Panc1 (cell line): ENCODE measurements around the gene F13A1. TPM values are rescaled to one million over a fixed set of nuclear protein-coding genes. Genes with fewer than 3 reads are reported as not detected.

ENCODE experiments used
- ATAC-seq: fragments of 200-7000 bp; cut with Tn5 transposase; 2 replicates; pipeline ENCODE4 v1.9.1; 2020; ENCODE audit warnings: mild to moderate bottlenecking, moderate library complexity
- BruUV-seq: library from RNA; stranded (reverse); fragments of 400-500 nt; replicated peaks from 2 replicates; lab custom pipeline; 2021; lab: Mats Ljungman, UMichigan
- CTCF ChIA-PET: fragments of 300-600 bp; sonication (Branson Sonifier 250); formaldehyde crosslinking; loops from one replicate; lab custom pipeline; 2022; ENCODE audit warnings: antibody characterized with exemption; lab: Charles Lee
- POLR2A ChIA-PET: fragments of 300-600 bp; sonication (Branson Sonifier 250); formaldehyde crosslinking; loops from one replicate; lab custom pipeline; 2022; ENCODE audit warnings: antibody characterized with exemption; lab: Charles Lee
- DNase-seq: peaks from one replicate; pipeline ENCODE4 v3.0.0-alpha.2; 2010; ENCODE audit warnings: low read depth, low spot score
- H3K27ac ChIP-seq: 2 replicates; pipeline ENCODE4 v1.5.1; 2011; ENCODE audit warnings: mild to moderate bottlenecking, low read length, inconsistent platforms
- H3K27me3 ChIP-seq: fragments of 200-500 bp; sonication (Bioruptor generic); 2 replicates; pipeline ENCODE4 v1.6.0; 2014; ENCODE audit warnings: low read length, inconsistent platforms; ENCODE audit not compliant: control insufficient read depth, insufficient read depth
- H3K36me3 ChIP-seq: fragments of 200-500 bp; sonication (Bioruptor generic); 2 replicates; pipeline ENCODE4 v1.5.1; 2014; ENCODE audit warnings: inconsistent platforms, mild to moderate bottlenecking, low read length, moderate library complexity; ENCODE audit not compliant: control insufficient read depth, insufficient read depth
- H3K4me1 ChIP-seq: 2 replicates; pipeline ENCODE4 v1.5.1; 2011; ENCODE audit warnings: inconsistent platforms, mild to moderate bottlenecking, low read length, moderate library complexity; ENCODE audit not compliant: control insufficient read depth, insufficient read depth
- H3K4me3 ChIP-seq, 2 experiments: 2 replicates each; pipeline ENCODE4 v1.5.1; 2011 to 2012; ENCODE audit warnings: low read depth in 2 of 2, low read length in 2 of 2, mild to moderate bottlenecking in 2 of 2, inconsistent platforms in 1 of 2, moderate library complexity in 1 of 2
- H3K9me3 ChIP-seq: fragments of 200-500 bp; sonication (Bioruptor generic); 2 replicates; pipeline ENCODE4 v1.5.1; 2014; ENCODE audit warnings: low read depth, mild to moderate bottlenecking, inconsistent platforms, low read length, moderate library complexity; ENCODE audit not compliant: control insufficient read depth, insufficient read depth
- CTCF ChIP-seq: fragments of 450-650 bp; IDR thresholded peaks from 2 replicates; pipeline ENCODE4 v1.5.1; 2017; ENCODE audit warnings: mild to moderate bottlenecking
- POLR2AphosphoS5 ChIP-seq: IDR thresholded peaks from 2 replicates; pipeline ENCODE4 v1.6.1; 2012; ENCODE audit warnings: mild to moderate bottlenecking, low read depth, low read length, moderate library complexity
- REST ChIP-seq, 2 experiments: IDR thresholded peaks; 2 replicates each; pipeline ENCODE4 v1.6.1; 2011 to 2012; ENCODE audit warnings: low read depth in 2 of 2, control low read depth in 1 of 2, low read length in 1 of 2, mild to moderate bottlenecking in 1 of 2, moderate library complexity in 1 of 2; ENCODE audit not compliant: insufficient read depth in 1 of 2
- SIN3A ChIP-seq: IDR thresholded peaks from 2 replicates; pipeline ENCODE4 v1.6.1; 2012; ENCODE audit warnings: low read depth, mild to moderate bottlenecking, low read length, moderate library complexity, borderline replicate concordance; ENCODE audit not compliant: insufficient read depth
- TCF7L2 ChIP-seq: IDR thresholded peaks from 2 replicates; pipeline ENCODE4 v1.6.1; 2011; ENCODE audit warnings: mild to moderate bottlenecking, low read depth, low read length, inconsistent platforms
- in situ Hi-C: cut with HindIII; loops from 2 replicates; pipeline ENCODE4 v1.10.0; 2016; ENCODE audit warnings: low sequenced_read_pairs, low pct_unique_long_range_greater_than_20kb
- intact Hi-C: fragments of 100-400 bp; cut with micrococcal nuclease; formaldehyde crosslinking; loops from one replicate; pipeline ENCODE4 v1.10.0; 2022; ENCODE audit not compliant: unreplicated experiment
- total RNA-seq: library from RNA; stranded (reverse); gene quantifications from one replicate; pipeline ENCODE4 v1.2.1, GENCODE V29; 2021; ENCODE audit not compliant: unreplicated experiment

F13A1 gene
- total RNA-seq, 1 experiment from 2014 or later = 0.26 TPM

- no peaks in the 10 kb centered on the region for H3K4me1 ChIP-seq
- no peaks in the 10 kb centered on the region for H3K9me3 ChIP-seq
- ATAC-seq = no peak
- H3K4me3 ChIP-seq = no peak overlapping the region
- BruUV-seq = no TSS peak
- no peaks in the 10 kb centered on the region for H3K36me3 ChIP-seq
- CTCF ChIA-PET = no interaction called here
- in situ Hi-C loops = no loop called here
- H3K27me3 ChIP-seq = peaks cover 3% of the 10 kb centered on the region; the same call in 1 of the 2 replicates
- intact Hi-C loops = no loop called here
- no peak overlapping the region for H3K27ac ChIP-seq
- POLR2A ChIA-PET = no interaction called here
- TF ChIP-seq SIN3A (no peak), TCF7L2 (no peak), CTCF (no peak), POLR2AphosphoS5 (no peak), REST (IDR thresholded peaks at IDR 0.05; ENCODE audit: insufficient read depth in 1 of 2, low read depth in 2 of 2, low read length in 1 of 2) (no peak)
- no peak for DNase-seq
Observed at GRCh38 chr6:6169141-6169540, 151.3 kb downstream of the F13A1 start.

GRCh38 chr6:6166064-6166463 is 154.4 kb downstream of the F13A1 start:
- ATAC-seq = no peak
- intact Hi-C loops = no loop called here
- H3K27ac ChIP-seq = no peak overlapping the region
- BruUV-seq = no TSS peak
- H3K4me1 ChIP-seq = no peaks in the 10 kb centered on the region
- POLR2A ChIA-PET = no interaction called here
- no peaks in the 10 kb centered on the region for H3K36me3 ChIP-seq
- no peak for DNase-seq
- peaks cover 3% of the 10 kb centered on the region; the same call in 1 of the 2 replicates for H3K27me3 ChIP-seq
- TF ChIP-seq CTCF (no peak), REST (IDR thresholded peaks at IDR 0.05; ENCODE audit: insufficient read depth in 1 of 2, low read depth in 2 of 2, low read length in 1 of 2) (no peak)
- no peaks in the 10 kb centered on the region for H3K9me3 ChIP-seq
- H3K4me3 ChIP-seq = no peak overlapping the region
- in situ Hi-C loops = no loop called here
- CTCF ChIA-PET = no interaction called here
